Neural progenitor cell (in vitro differentiated cells): ENCODE measurements around the gene SAC3D1. TPM values are rescaled to one million over a fixed set of nuclear protein-coding genes. Genes with fewer than 3 reads are reported as not detected.
A peak's percentile ranks its signal among the peaks of the same experiment; 100 is the strongest.
"Not testable (repeated sequence)": the region's sequence is repeated elsewhere in the genome, so short reads cannot be mapped to it uniquely, and the experiment has no call there.

Experiments used
- DNase-seq: peaks from one replicate; pipeline ENCODE4 v3.0.0-alpha.2; 2016; ENCODE audit warnings: low spot score
- H2AFZ ChIP-seq: fragments of 200-600 bp; sonication (generic); replicated peaks from 2 replicates; pipeline ENCODE4 v1.6.1; 2016; ENCODE audit warnings: antibody characterized with exemption
- H3F3A ChIP-seq: fragments of 200-600 bp; sonication (generic); 2 replicates; pipeline ENCODE4 v1.6.1; 2016; ENCODE audit warnings: antibody characterized with exemption, low read depth
- H3K27ac ChIP-seq: fragments of 200-600 bp; sonication (generic); 2 replicates; pipeline ENCODE4 v1.5.1; 2016; ENCODE audit warnings: mild to moderate bottlenecking
- H3K27me3 ChIP-seq: fragments of 200-600 bp; sonication (generic); 2 replicates; pipeline ENCODE4 v1.6.1; 2016; ENCODE audit warnings: mild to moderate bottlenecking, moderate library complexity
- H3K36me3 ChIP-seq: fragments of 200-600 bp; sonication (generic); 2 replicates; pipeline ENCODE4 v1.5.1; 2016
- H3K4me1 ChIP-seq: fragments of 200-600 bp; sonication (generic); 2 replicates; pipeline ENCODE4 v1.6.1; 2016; ENCODE audit warnings: mixed run types
- H3K4me2 ChIP-seq: fragments of 200-600 bp; sonication (generic); 2 replicates; pipeline ENCODE4 v1.6.1; 2016
- H3K4me3 ChIP-seq: fragments of 200-600 bp; sonication (generic); 2 replicates; pipeline ENCODE4 v1.5.1; 2016
- H3K79me2 ChIP-seq: fragments of 200-600 bp; sonication (generic); 2 replicates; pipeline ENCODE4 v1.6.1; 2016; ENCODE audit warnings: low read depth
- H3K9ac ChIP-seq: fragments of 200-600 bp; sonication (generic); 2 replicates; pipeline ENCODE4 v1.6.1; 2016
- H3K9me3 ChIP-seq: fragments of 200-600 bp; sonication (generic); 2 replicates; pipeline ENCODE4 v1.5.1; 2016; ENCODE audit warnings: low read depth
- H4K20me1 ChIP-seq: fragments of 200-600 bp; sonication (generic); 2 replicates; pipeline ENCODE4 v1.6.1; 2016; ENCODE audit warnings: low read depth
- H3K27ac Mint-ChIP-seq: 3 replicates; pipeline ENCODE4 v1.8.0; 2021; ENCODE audit warnings: mixed read lengths
- H3K27me3 Mint-ChIP-seq: 2 replicates; pipeline ENCODE4 v1.8.0; 2022; ENCODE audit warnings: low read depth, mild to moderate bottlenecking, inconsistent platforms, moderate library complexity, mixed read lengths; ENCODE audit not compliant: insufficient read depth
- H3K36me3 Mint-ChIP-seq: 3 replicates; pipeline ENCODE4 v1.8.0; 2021; ENCODE audit warnings: mixed read lengths
- H3K4me1 Mint-ChIP-seq: 3 replicates; pipeline ENCODE4 v1.8.0; 2021; ENCODE audit warnings: mixed read lengths
- H3K4me3 Mint-ChIP-seq: 3 replicates; pipeline ENCODE4 v1.8.0; 2021; ENCODE audit warnings: mild to moderate bottlenecking, moderate library complexity, mixed read lengths
- H3K9me3 Mint-ChIP-seq: 3 replicates; pipeline ENCODE4 v1.8.0; 2020; ENCODE audit warnings: mixed read lengths
- EZH2 ChIP-seq: fragments of 200-600 bp; sonication (generic); IDR thresholded peaks from 2 replicates; pipeline ENCODE4 v1.6.1; 2017; ENCODE audit warnings: antibody characterized with exemption, mild to moderate bottlenecking, moderate library complexity
- EZH2phosphoT487 ChIP-seq: fragments of 200-600 bp; sonication (generic); IDR thresholded peaks from 2 replicates; pipeline ENCODE4 v1.6.1; 2017; ENCODE audit warnings: antibody characterized with exemption
- total RNA-seq: library from RNA; depleted of rRNA; stranded (reverse); fragments of >200 nt; gene quantifications from 2 replicates; pipeline ENCODE4 v1.2.3, GENCODE V29; 2015; ENCODE audit warnings: low replicate concordance
- TF ChIP-seq, protein P1 (sequence below): fragments of 200-600 bp; sonication (generic); IDR thresholded peaks from 2 replicates; pipeline ENCODE4 v1.5.1; 2017; ENCODE audit warnings: antibody characterized with exemption, mild to moderate bottlenecking

SAC3D1 gene
- total RNA-seq, 1 donor from 2014 or later: 3.0 TPM

- no peak overlapping the region for H3K4me2 ChIP-seq
- TF ChIP-seq EZH2: no peak
- TF ChIP-seq, protein P1, sequence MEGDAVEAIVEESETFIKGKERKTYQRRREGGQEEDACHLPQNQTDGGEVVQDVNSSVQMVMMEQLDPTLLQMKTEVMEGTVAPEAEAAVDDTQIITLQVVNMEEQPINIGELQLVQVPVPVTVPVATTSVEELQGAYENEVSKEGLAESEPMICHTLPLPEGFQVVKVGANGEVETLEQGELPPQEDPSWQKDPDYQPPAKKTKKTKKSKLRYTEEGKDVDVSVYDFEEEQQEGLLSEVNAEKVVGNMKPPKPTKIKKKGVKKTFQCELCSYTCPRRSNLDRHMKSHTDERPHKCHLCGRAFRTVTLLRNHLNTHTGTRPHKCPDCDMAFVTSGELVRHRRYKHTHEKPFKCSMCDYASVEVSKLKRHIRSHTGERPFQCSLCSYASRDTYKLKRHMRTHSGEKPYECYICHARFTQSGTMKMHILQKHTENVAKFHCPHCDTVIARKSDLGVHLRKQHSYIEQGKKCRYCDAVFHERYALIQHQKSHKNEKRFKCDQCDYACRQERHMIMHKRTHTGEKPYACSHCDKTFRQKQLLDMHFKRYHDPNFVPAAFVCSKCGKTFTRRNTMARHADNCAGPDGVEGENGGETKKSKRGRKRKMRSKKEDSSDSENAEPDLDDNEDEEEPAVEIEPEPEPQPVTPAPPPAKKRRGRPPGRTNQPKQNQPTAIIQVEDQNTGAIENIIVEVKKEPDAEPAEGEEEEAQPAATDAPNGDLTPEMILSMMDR: no peak
- no peak for TF ChIP-seq EZH2phosphoT487
- H3K27ac ChIP-seq: no peak overlapping the region
- H3K9me3 ChIP-seq: no peaks in the 10 kb centered on the region
- H3K4me1 ChIP-seq: no peaks in the 10 kb centered on the region
- no peaks in the 10 kb centered on the region for H3K9me3 Mint-ChIP-seq
- no peak overlapping the region for H3K27ac Mint-ChIP-seq
- H4K20me1 ChIP-seq: no peaks in the 10 kb centered on the region
- H3K36me3 Mint-ChIP-seq: peaks cover 24% of the 10 kb centered on the region
- peaks cover 22% of the 10 kb centered on the region for H3F3A ChIP-seq
- no peak overlapping the region for H3K4me3 ChIP-seq
- peaks cover 12% of the 10 kb centered on the region for H3K4me1 Mint-ChIP-seq
- DNase-seq: no peak
- H3K27me3 ChIP-seq: no peaks in the 10 kb centered on the region
- H2AFZ ChIP-seq: no peak overlapping the region
- no peaks in the 10 kb centered on the region for H3K36me3 ChIP-seq
- peaks cover 22% of the 10 kb centered on the region for H3K79me2 ChIP-seq
- H3K9ac ChIP-seq: no peak overlapping the region
- peaks cover 2% of the 10 kb centered on the region for H3K27me3 Mint-ChIP-seq
- no peak overlapping the region for H3K4me3 Mint-ChIP-seq
Measured at GRCh38 chr11:65017937-65018336, 23.1 kb upstream of the SAC3D1 start.

- Histone ChIP-seq H3K27ac (no peak overlapping the region), H3K4me2 (no peak overlapping the region), H3K27me3 (no peaks in the 10 kb centered on the region), H3K36me3 (no peaks in the 10 kb centered on the region), H3K9me3 (no peaks in the 10 kb centered on the region), H3F3A (peaks cover 3% of the 10 kb centered on the region), H3K9ac (no peak overlapping the region), H3K79me2 (peaks cover 18% of the 10 kb centered on the region), H4K20me1 (no peaks in the 10 kb centered on the region), H3K4me3 (no peak overlapping the region), H3K4me1 (no peaks in the 10 kb centered on the region), H2AFZ (no peak overlapping the region)
- Mint-ChIP-seq H3K9me3 (no peaks in the 10 kb centered on the region), H3K4me1 (peaks cover 5% of the 10 kb centered on the region), H3K36me3 (peaks cover 24% of the 10 kb centered on the region), H3K4me3 (no peak overlapping the region), H3K27me3 (peaks cover 2% of the 10 kb centered on the region), H3K27ac (no peak overlapping the region)
- no peak for DNase-seq
- TF ChIP-seq, protein P1: no peak
- no peak for TF ChIP-seq EZH2phosphoT487
- no peak for TF ChIP-seq EZH2
Measured at GRCh38 chr11:65019824-65020223, 21.2 kb upstream of the SAC3D1 start.

DNA sequence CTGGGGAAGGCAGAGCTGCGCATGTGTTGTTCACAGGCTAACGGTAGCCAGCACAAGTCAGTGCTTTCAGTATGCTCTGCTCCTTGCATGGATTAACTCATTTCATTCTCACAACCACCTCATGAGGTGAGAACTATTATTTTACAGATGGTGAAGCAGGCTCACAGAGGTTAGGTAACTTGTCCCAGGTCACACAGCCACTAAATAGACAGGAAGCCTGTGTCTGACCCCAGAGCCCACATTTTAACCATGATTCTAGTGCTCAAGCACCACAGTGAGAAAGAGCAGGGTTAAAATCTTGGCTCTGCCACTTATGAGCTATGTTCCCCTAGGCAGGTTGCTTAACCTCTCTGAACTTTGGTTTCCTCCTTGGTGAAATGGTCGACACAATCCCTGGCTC, 20.0 kb upstream of the SAC3D1 start:
- H3K27me3 ChIP-seq: no peaks in the 10 kb centered on the region
- no peak overlapping the region for H3K4me2 ChIP-seq
- H3K27me3 Mint-ChIP-seq: peaks cover 2% of the 10 kb centered on the region
- no peaks in the 10 kb centered on the region for H3K9me3 Mint-ChIP-seq
- no peaks in the 10 kb centered on the region for H3F3A ChIP-seq
- H4K20me1 ChIP-seq: no peaks in the 10 kb centered on the region
- TF ChIP-seq, protein P1: no peak
- no peak for TF ChIP-seq EZH2phosphoT487
- TF ChIP-seq EZH2: no peak
- DNase-seq: no peak
- H3K9me3 ChIP-seq: no peaks in the 10 kb centered on the region
- H3K4me3 Mint-ChIP-seq: no peak overlapping the region
- no peak overlapping the region for H3K4me3 ChIP-seq
- H3K4me1 ChIP-seq: no peaks in the 10 kb centered on the region
- H3K36me3 Mint-ChIP-seq: peaks cover 22% of the 10 kb centered on the region
- no peak overlapping the region for H2AFZ ChIP-seq
- H3K4me1 Mint-ChIP-seq: no peaks in the 10 kb centered on the region
- H3K36me3 ChIP-seq: no peaks in the 10 kb centered on the region
- H3K79me2 ChIP-seq: peaks cover 6% of the 10 kb centered on the region
- H3K9ac ChIP-seq: no peak overlapping the region
- H3K27ac Mint-ChIP-seq: no peak overlapping the region
- H3K27ac ChIP-seq: no peak overlapping the region

DNA sequence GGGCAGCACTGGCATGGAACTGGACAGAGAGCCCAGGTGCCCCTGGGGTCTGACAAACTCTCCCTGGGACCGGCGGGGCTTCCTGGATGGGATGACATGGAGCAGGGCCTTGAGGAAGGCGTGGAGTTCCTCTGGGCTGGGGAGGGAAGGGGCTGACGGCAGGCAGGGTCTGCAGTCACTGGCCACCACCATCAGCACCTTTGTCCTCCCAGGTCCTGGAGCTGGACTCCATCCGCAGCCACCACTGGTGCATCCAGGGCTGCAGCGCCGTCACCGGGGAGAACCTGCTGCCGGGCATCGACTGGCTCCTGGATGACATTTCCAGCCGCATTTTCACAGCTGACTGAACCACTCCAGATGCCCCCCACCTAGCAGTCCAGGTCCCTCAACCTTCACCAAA, 19.5 kb upstream of the SAC3D1 start:
- H4K20me1 ChIP-seq: no peaks in the 10 kb centered on the region
- H3F3A ChIP-seq: no peaks in the 10 kb centered on the region
- no peak overlapping the region for H3K4me2 ChIP-seq
- no peak for DNase-seq
- H3K4me3 ChIP-seq: no peak overlapping the region
- no peak overlapping the region for H3K9ac ChIP-seq
- H3K36me3 ChIP-seq: no peaks in the 10 kb centered on the region
- Mint-ChIP-seq H3K27ac (no peak overlapping the region), H3K36me3 (peaks cover 18% of the 10 kb centered on the region), H3K9me3 (no peaks in the 10 kb centered on the region), H3K27me3 (peaks cover 2% of the 10 kb centered on the region), H3K4me3 (no peak overlapping the region), H3K4me1 (no peaks in the 10 kb centered on the region)
- no peaks in the 10 kb centered on the region for H3K4me1 ChIP-seq
- peaks cover 1% of the 10 kb centered on the region for H3K79me2 ChIP-seq
- no peaks in the 10 kb centered on the region for H3K9me3 ChIP-seq
- H2AFZ ChIP-seq: no peak overlapping the region
- TF ChIP-seq EZH2phosphoT487 (no peak), EZH2 (no peak)
- TF ChIP-seq, protein P1: no peak
- no peaks in the 10 kb centered on the region for H3K27me3 ChIP-seq
- no peak overlapping the region for H3K27ac ChIP-seq

- not testable (repeated sequence) for H3K27ac ChIP-seq, H4K20me1 ChIP-seq, H3K27me3 Mint-ChIP-seq, H3K4me3 ChIP-seq, H3K36me3 Mint-ChIP-seq, H3K9ac ChIP-seq, H3K4me1 ChIP-seq, H3K9me3 ChIP-seq, H3K36me3 ChIP-seq, H3F3A ChIP-seq, H3K4me3 Mint-ChIP-seq, H3K9me3 Mint-ChIP-seq, H3K4me1 Mint-ChIP-seq, H3K27me3 ChIP-seq, DNase-seq, H2AFZ ChIP-seq, H3K4me2 ChIP-seq, H3K79me2 ChIP-seq
- H3K27ac Mint-ChIP-seq: peak overlapping the region; percentile 44
Measured at GRCh38 chr11:65023502-65023901, 17.5 kb upstream of the SAC3D1 start.
